ENCODE data around the gene YES1. TPM values are rescaled to one million over a fixed set of nuclear protein-coding genes. Genes with fewer than 3 reads are reported as not detected.

The YES1 gene
- total RNA-seq, 1 experiment from 2014 or later = 48.4 TPM

DNA sequence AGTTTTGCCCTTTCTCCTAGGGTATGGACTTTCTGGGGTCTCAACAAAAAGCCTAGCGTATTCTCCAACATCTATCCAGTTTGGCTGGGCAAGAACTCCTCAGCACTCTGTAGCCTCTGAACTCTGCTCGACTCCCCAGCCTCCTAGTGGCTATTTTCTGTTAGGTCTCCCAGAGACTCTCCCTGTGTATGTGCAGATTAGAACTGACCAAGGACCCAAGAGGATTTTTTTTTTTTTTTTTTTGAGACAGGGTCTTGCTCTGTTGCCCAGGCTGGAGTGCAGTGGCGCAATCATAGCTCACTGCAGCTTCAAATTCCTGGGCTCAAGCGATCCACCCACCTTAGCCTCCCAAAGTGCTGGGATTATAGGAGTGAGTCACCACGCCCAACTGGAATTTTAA, 81.9 kb downstream of the YES1 start:
- DNase-seq (ENCODE audit: low spot score) = peak; percentile 48

DNA sequence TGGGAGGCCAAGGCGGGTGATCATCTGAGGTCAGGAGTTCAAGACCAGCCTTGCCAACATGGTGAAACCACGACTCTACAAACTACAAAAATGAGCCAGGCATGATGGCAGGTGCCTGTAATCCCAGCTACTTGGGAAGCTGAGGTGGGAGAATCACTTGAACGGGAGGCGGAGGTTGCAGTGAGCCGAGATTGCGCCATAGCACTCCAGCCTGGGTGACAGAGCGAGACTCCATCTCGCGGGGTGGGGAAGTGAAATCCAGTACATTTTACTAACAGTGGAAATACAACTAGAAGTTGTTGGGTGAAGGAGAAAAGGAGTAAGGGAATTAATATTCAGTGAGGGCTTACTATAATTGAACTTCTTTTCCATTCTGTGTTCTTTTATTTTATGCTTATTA, 86.4 kb downstream of the YES1 start:
- DNase-seq (ENCODE audit: low spot score) = no peak

DNA sequence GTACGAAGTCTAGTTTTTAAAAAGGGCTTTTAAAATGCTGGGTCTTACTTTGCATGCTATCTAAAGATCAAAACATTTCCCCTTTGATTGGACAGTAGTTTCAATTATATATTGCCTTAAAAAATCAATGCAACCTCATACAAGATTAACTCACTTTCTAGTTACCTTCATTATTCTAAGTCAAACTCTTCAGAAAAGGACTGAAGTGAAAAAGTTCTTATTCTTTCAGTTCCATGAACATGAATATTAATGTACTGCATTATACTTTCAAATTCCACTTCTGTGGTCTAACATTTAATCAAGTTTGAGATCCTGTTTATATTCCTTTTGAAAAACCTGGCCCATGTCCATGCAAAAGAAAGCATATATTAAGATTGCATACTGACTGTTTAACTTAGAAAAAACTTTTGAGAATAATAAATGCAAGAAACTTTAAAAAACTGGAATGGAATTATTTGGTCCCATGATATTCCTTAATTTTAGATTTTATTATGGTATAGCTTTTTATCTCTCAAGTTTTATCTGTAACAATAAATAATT, 88.4 kb downstream of the YES1 start:
- no peak for DNase-seq (ENCODE audit: low spot score)

DNA sequence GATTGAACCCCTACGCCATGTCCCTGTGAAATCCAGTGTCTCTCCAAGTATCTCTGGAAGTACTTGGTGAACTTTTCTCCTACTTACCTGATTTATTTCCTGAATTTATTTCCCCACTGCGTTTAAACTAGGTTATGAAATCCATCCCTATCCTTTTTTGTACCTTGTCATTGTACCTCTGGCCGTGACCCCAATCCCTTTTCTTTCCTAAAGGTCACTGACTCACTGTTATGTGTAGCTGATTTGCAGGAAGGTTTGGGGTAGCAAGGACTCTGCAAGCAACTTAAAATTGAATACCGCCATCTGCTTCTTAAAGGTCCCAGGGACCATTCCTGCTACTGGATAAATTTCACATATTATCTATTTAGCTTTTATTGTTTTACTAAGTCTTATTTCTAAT, 95.0 kb downstream of the YES1 start:
- no peak for DNase-seq (ENCODE audit: low spot score)

DNA sequence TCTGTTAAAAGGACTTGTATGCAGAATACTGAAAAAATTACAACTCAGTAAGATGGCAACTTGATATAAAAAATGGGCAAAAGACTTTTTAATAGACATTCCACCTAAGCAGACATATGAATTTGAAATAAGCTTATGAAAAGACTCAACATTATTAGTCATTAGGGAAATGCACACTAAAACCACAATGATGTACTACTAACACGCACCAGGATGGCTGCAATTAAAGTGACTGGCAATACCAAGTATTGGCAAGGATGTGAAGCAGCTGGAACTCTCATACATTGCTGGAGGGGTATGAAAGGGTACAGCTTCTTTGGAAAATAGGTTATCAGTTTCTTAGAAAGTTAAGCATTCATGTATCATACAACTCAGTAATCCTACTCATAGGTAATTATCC, 96.4 kb downstream of the YES1 start:
- no peak for DNase-seq (ENCODE audit: low spot score)

DNA sequence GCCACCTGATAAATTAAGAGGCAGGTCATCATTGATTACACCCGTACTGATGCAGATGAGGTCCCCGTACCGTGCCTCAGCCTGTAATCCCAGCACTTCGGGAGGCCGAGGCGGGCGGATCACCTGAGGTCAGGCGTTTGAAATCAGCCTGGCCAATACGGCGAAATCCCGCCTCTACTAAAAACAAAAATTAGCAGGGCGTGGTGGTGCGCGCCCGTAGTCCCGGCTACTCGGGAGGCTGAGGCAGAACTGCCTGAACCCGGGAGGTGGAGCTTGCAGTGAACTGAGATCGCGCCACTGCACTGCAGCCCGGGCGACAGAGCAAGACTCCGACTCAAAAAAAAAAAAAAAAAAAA, 98.9 kb downstream of the YES1 start:
- no peak for DNase-seq (ENCODE audit: low spot score)

DNA sequence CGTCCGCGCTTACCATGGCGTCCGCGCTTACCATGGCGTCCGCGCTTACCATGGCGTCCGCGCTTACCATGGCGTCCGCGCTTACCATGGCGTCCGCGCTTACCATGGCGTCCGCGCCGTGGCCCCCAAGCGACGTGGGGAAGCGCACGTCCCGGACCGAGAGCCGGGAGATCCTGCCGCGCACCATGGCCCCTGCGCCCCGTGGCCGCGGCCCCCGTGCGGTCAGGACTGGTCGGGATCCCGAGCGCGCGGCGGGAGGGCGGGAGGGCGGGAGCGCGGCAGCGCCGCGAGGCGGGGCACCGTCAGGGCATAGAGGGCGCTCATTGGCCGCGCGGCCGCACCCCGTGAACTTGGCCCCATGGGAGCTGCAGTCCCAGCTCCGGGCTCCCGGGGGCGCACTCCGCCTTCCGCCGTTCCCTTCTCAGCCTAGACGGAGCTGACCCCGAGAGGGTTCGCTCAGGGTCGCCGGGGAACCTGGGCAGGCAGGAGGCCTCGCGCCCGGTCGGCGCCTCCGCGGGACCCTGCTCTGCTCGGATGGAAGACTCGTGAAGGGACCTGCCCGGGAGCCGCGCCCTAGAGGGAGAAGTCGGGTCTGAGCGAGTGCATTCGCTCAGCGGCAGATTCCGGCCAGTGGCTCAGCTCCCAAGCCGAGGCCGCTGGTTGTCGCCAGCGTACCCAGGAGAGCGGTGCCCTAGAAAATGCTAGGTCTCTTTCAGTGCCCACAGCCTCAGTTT, 99.5 kb downstream of the YES1 start, which contains the start of gene ENOSF1:
Gene ENOSF1 (minus strand): TSS at position 230 of the 734 bp plus-strand sequence. CDS start 43 bp downstream, at position 187.
- peak; percentile 95 for DNase-seq (ENCODE audit: low spot score)

DNA sequence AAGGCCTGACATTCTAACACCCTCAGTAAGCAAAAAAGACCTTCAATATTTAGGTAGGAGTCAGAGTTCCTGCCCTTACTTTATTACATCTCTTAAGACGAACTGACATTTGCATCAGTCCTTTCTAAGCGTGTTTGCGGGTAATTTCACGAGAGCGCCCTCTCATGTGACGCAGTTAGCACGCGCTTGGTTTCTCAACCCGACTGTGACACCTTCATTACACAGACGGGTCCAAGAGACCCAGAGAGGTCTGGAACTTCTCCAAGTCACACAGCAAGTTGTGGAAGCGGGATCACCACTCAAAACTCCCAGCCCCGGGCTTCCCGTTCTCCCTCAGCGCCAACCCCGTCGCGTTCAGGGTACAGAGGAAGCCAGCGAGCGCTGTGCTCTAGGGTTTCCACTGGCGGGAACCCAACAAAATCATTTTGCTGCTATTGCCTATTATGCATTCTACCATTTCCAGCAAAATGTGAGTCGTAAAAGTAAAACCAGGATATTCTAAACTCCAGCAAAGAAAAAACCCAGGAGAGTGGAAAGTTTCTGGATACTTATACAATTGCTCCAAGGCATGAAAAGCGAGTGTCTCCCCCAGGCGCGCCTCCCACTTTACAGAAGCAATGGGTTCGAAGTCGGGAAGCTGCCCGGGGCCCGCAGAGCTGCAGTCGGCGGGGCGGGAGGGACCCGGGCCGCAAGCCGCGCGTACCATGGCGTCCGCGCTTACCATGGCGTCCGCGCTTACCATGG, 100.2 kb downstream of the YES1 start:
- DNase-seq (ENCODE audit: low spot score) = peak; percentile 85

DNA sequence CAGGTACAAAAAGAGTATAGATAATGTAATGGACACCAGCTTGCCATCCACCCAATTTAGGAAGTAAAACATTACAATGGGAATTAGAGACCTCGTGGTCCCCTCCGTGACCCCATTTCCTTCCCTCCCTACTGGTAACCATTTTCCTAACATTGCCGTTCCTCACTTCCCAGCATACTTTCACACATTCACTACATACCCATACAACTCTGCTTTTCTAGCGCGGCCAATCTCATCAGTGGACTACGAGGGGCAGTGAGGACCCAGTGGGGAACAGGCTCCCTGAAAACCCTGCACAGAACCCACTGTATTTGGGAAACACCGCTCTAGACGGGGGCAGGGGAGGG, 100.8 kb downstream of the YES1 start:
- no peak for DNase-seq (ENCODE audit: low spot score)

DNA sequence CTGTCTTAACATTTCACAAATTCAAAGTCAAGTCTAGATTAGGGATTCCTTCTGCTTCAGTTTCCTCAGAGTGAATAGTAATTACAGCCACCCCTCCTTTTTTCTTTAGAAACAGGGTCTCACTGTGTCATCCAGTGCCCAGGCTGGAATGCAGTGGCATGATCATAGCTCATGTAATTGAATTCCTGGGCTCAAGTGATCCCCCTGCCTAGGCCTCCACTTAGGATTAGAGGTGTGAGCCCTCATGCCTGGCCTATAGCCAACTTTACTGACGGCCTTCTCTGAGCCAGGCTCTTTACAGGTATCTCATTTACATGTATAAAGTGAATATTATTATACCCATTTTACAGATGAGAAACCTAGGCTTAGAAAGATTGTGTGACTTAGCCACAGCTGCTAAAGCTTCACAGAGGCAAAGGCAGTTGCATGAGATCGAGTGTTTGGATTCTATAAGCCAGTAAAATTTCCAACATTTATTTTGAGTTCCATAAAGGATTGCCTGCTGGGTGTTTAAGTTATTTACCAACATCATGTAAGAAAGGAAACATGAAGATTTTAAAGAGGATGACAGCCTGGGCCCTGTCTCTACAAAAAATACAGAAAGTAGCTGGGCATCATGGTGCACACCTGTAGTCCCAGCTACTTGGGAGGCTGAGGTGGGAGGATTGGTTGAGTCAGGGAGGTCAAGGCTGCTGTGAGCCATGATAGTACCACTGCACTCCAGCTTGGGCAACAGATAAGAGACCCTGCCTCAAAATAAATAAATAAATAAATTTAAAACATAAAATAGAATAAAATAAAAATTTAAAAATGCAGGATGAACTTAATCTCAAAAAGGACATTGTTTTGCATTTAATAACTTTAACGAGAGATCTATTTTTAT, 101.4 kb downstream of the YES1 start:
- no peak for DNase-seq (ENCODE audit: low spot score)

DNA sequence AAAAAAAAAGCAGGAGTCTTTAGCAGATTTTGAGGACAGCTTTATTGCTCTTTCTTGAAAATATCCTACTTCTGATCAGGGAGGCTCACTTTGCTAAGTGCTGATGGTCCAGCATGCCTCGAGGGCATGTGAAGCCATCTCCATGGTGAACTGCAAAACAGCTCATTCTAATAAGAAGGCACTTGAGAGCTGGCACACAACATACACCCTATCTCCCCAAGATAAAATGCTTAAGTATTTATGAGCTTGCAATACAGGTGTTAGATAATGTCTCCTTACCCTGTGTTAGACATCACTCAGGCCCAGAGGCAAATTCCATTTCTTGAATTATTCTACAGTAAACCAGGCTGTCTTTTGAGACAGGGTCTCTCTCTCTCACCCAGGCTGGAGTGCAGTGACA, 102.3 kb downstream of the YES1 start:
- no peak for DNase-seq (ENCODE audit: low spot score)

DNA sequence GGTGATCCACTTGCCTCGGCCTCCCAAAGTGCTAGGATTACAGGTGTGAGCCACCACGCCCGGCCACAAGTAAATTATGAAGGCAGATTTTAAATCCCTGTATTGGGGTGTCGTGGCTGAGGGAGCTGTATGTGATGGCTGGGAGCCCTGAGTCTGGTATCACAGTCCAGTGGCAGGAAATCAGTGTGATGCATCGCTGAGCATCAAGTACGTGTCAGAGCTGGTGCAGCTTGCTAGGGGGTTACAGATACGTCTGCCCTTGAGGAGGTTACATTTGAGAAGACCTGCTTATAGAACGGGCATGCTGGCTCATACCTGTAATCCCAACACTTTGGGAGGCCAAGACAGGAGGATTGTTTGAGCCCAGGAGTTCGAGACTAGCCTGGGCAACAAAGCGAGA, 103.9 kb downstream of the YES1 start:
- no peak for DNase-seq (ENCODE audit: low spot score)

DNA sequence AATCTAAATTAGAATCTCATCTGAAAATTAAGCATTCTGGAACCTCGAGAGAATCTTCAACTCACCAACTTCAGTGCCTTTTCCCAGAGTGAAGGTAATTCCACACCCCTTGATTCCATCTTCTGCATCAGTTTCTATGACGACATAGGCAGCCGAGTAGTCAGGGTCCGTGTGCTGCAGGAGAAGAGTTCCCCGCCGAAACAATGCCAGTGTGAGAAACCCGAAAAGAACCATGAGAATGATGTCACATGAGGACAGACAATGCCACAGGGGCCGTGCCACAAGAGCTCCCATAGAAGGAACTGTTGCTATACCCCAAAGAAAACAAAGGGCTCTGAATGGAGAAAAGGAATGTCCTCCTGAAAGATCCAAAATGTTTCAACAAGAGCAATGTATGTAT, 105.6 kb downstream of the YES1 start:
- DNase-seq (ENCODE audit: low spot score) = no peak

DNA sequence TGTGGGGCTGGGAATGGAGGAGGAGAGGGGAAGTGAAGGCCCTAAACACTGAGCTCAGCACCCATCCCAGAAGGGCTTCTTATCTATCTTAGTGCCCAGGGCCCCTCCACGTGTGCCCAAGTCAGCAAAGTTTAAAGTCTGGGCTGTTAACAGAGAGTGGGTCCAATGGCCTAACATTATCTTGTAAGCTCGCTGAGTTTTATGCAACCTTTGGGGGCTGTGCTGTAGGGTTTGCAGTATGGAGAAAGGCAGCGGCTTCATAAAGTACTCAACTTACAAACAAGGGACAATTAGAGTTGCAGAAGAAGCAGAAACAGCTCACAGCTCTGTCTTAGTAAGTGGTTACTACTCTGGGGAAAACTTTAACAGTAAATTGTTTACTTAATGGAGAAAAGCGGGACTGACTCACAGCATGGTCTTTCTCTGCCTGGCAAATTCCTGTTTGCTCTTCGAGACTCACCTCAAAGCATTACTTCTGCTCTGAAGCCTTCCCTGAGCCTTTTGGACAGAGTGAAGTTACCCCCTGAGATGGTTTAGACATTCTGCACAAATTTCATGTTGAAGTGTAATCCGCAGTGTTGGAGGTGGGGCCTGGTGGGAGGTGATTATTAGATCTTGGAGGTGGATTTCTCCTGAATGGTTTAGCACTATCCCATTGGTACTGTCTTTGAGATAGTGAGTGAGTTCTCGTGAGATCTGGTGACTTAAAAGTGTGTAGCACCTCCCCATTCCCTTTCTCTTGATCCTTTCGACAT, 108.7 kb downstream of the YES1 start:
- no peak for DNase-seq (ENCODE audit: low spot score)

DNA sequence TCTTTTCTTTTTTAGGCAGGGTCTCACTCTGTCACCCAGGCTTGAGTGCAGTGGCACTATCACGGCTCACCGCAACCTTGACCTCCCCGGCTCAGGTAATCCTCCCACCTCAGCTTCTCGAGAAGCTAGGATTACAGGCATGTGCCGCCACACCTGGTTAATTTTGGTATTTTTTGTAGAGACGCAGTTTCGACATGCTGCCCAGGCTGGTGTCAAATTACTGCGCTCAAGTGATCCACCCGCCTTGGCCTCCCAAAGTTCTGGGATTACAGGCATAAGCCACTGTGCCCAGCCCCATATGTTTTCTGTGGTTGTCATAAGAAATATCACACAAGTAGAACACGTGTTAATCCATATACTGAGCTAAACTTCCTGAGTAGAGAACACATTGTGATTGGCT, 114.2 kb downstream of the YES1 start:
- DNase-seq (ENCODE audit: low spot score) = no peak

DNA sequence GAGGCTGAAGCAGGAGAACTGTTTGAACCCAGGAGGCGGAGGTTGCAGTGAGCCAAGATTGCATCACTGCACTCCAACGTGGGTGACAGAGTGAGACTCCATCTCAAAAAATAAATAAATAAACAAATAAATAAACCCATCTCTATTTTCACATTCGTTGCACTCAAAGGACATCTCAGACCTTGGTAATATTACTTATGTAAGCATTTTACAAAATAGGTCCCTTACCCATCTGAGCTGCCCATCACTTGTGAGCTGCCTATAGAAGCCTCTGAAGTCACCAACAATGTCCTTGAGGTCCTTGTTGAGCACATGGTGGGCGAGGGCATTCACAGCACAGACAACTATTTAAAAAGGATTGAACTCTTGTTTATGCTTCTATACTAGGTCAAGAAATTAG, 115.0 kb downstream of the YES1 start:
- no peak for DNase-seq (ENCODE audit: low spot score)

DNA sequence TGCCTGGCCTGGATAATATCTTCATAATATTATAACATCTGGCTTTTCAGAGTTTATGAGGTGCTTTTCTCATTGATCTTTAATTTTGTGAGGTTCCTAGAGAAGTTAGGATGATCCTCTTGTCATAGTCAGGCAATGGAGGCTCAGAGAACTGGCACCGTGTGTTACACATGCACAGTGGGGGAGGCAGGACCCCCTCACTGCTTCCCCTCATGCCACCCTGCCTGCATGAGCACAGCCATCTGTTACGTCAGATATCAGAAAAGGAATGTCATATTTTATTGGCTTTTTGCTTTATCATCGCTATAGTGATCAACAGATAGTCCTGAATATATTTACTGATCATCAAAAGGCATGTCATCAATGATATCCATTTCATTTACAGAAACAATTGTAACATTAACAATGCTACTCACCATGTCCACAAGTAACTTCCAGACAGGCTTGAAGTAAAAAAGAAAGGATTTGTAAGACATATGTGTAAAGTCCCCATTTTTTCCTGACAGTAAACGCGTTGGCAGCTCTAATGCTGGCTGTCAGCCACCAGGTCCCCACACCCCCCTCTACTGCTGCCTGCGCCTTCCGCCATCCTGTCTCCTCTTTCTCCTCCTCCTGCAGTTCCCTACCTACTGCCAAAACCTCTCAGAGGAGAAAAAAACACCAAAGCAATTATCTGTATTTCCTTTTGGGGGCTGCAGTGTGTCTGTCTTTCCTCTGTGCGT, 118.4 kb downstream of the YES1 start:
- no peak for DNase-seq (ENCODE audit: low spot score)

DNA sequence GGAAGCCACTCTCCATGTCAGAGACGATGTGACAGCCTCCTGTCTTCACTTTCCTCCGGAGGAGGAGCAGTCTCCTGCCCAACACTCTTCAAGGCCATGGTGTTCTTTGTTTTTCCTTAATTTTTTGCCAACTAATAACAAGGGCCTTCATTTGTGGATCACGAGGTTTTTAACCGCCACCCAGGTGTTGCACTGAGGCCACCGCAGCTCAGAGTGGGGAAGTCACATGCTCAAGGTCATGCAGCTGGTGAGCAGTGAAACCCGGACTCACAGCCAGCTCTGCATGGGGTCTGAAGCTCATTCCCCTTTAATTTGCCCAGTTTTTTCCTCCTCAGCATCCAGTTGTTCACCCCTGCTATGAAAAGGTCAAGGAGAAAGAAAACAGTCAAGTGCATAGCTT, 119.2 kb downstream of the YES1 start:
- no peak for DNase-seq (ENCODE audit: low spot score)

DNA sequence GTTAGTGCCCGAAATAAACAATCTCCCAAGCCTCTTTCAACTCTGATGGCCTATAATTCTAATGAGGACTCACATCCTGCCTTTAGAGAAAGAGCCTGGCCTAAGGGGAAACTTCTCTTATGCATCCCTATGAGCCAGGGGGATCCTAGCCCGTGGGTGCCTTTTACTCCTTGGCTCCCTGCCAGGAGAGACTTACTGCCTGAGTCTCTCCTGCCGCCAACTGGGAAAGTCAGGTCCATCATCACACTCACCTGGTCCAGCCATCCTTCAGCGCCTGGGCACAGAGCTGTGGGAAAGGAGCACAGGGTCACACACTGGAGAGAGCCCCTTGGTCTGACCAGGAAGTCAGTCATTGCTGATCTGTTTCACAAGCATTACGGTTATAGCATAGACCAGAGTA, 123.7 kb downstream of the YES1 start:
- DNase-seq (ENCODE audit: low spot score) = no peak

DNA sequence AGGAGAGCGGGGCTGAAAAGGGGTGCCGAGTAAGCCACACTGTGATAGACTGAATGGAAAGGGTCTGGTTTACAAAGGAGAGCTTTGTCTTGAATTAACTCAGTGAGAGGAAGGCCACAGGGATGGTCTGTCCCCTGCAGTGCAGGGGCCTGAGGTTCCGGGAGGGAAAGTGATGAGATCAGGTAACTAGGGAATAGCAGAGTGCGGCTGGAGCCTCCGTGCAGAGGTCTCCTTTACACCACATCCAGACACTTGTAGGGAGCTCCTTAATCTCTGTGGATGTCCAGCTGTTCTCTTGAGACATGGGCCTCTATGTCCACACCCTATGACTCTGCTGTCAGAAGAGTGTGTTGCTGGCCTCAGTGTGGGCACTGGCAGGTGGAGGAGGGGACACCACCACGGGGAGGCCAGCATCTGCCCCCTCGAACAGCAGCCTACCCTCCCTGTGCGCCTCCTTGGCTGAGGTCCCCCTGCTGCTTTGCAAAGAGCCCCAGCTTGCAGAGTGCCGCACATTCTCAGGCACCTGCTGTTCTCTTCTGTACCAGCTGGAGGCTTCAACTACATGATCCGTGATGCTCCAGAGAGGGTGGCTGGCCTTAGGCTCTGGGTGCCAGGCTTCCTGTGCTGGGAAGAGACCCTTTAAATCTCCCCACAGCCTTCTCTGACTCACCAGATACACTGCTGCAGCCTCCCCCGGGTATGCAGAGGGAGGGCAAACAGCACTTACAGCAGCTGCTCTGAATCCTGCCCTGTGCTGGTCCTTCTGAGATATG, 125.5 kb downstream of the YES1 start:
- no peak for DNase-seq (ENCODE audit: low spot score)
